ENCODE results near the gene ZNF296.
"Not testable (repeated sequence)": the region's sequence is repeated elsewhere in the genome, so short reads cannot be mapped to it uniquely, and the experiment has no call there.

ZNF296 gene

GRCh38 chr19:45076029-45076850 is at the start of gene ZNF296:
Gene ZNF296, minus strand, starts transcription at chr19:45076478. Its CDS starts 105 bp downstream, at chr19:45076373.
- Mint-ChIP-seq H3K27ac (peak within 1 kb of the TSS; percentile 82), H3K4me1 (ENCODE audit: low read depth) (peaks cover 42% of the 10 kb centered on the region), H3K27me3 (no peaks in the 10 kb centered on the region), H3K36me3 (ENCODE audit: low read depth) (peaks cover under 1% of the 10 kb centered on the region), H3K9me3 (no peaks in the 10 kb centered on the region), H3K4me3 (peak within 1 kb of the TSS; percentile 85)

GRCh38 chr19:45125360-45125759 is 49.1 kb upstream of the ZNF296 start:
- Mint-ChIP-seq H3K4me1 (ENCODE audit: low read depth) (peaks cover 28% of the 10 kb centered on the region), H3K4me3 (no peak overlapping the region), H3K27ac (no peak overlapping the region), H3K27me3 (no peaks in the 10 kb centered on the region), H3K36me3 (ENCODE audit: low read depth) (no peaks in the 10 kb centered on the region), H3K9me3 (no peaks in the 10 kb centered on the region)

- no peak overlapping the region for H3K4me3 Mint-ChIP-seq
- H3K27ac Mint-ChIP-seq: no peak overlapping the region
- no peaks in the 10 kb centered on the region for H3K9me3 Mint-ChIP-seq
- H3K36me3 Mint-ChIP-seq (ENCODE audit: low read depth): no peaks in the 10 kb centered on the region
- no peaks in the 10 kb centered on the region for H3K27me3 Mint-ChIP-seq
- H3K4me1 Mint-ChIP-seq (ENCODE audit: low read depth): peaks cover 38% of the 10 kb centered on the region
These were observed 47.7 kb upstream of the ZNF296 start for GRCh38 chr19:45124021-45124420.

- Mint-ChIP-seq H3K27ac (no peak overlapping the region), H3K4me1 (ENCODE audit: low read depth) (peaks cover 44% of the 10 kb centered on the region), H3K9me3 (no peaks in the 10 kb centered on the region), H3K4me3 (no peak overlapping the region), H3K36me3 (ENCODE audit: low read depth) (no peaks in the 10 kb centered on the region), H3K27me3 (no peaks in the 10 kb centered on the region)
These were observed 47.2 kb upstream of the ZNF296 start for GRCh38 chr19:45123440-45123850.

- Mint-ChIP-seq H3K9me3 (no peaks in the 10 kb centered on the region), H3K27me3 (no peaks in the 10 kb centered on the region), H3K36me3 (ENCODE audit: low read depth) (no peaks in the 10 kb centered on the region), H3K4me3 (no peak overlapping the region), H3K4me1 (ENCODE audit: low read depth) (peaks cover 50% of the 10 kb centered on the region), H3K27ac (no peak overlapping the region)
These were observed 46.6 kb upstream of the ZNF296 start for GRCh38 chr19:45122832-45123231.

- Mint-ChIP-seq H3K9me3 (no peaks in the 10 kb centered on the region), H3K36me3 (ENCODE audit: low read depth) (no peaks in the 10 kb centered on the region), H3K4me3 (peak overlapping the region; percentile 8), H3K27ac (peak overlapping the region; percentile 79), H3K27me3 (no peaks in the 10 kb centered on the region), H3K4me1 (ENCODE audit: low read depth) (peaks cover 58% of the 10 kb centered on the region)
These were observed 45.6 kb upstream of the ZNF296 start for GRCh38 chr19:45121827-45122345.

- no peak overlapping the region for H3K4me3 Mint-ChIP-seq
- H3K4me1 Mint-ChIP-seq (ENCODE audit: low read depth): peaks cover 73% of the 10 kb centered on the region
- H3K36me3 Mint-ChIP-seq (ENCODE audit: low read depth): no peaks in the 10 kb centered on the region
- no peaks in the 10 kb centered on the region for H3K9me3 Mint-ChIP-seq
- no peaks in the 10 kb centered on the region for H3K27me3 Mint-ChIP-seq
- no peak overlapping the region for H3K27ac Mint-ChIP-seq
These were observed 43.3 kb upstream of the ZNF296 start for GRCh38 chr19:45119582-45119981.

GRCh38 chr19:45118591-45119355 is 42.5 kb upstream of the ZNF296 start:
- Mint-ChIP-seq H3K4me3 (peak overlapping the region; percentile 30), H3K27ac (peak overlapping the region; percentile 16), H3K4me1 (ENCODE audit: low read depth) (peaks cover 76% of the 10 kb centered on the region)
- not testable (repeated sequence) for H3K36me3 Mint-ChIP-seq (ENCODE audit: low read depth); H3K27me3 Mint-ChIP-seq; H3K9me3 Mint-ChIP-seq

- H3K4me3 Mint-ChIP-seq: peak overlapping the region; percentile 10
- no peaks in the 10 kb centered on the region for H3K36me3 Mint-ChIP-seq (ENCODE audit: low read depth)
- no peaks in the 10 kb centered on the region for H3K27me3 Mint-ChIP-seq
- no peak overlapping the region for H3K27ac Mint-ChIP-seq
- H3K4me1 Mint-ChIP-seq (ENCODE audit: low read depth): peaks cover 80% of the 10 kb centered on the region
- no peaks in the 10 kb centered on the region for H3K9me3 Mint-ChIP-seq
These were observed 41.8 kb upstream of the ZNF296 start for GRCh38 chr19:45118106-45118505.

GRCh38 chr19:45117671-45118070 is 41.4 kb upstream of the ZNF296 start:
- no peak overlapping the region for H3K27ac Mint-ChIP-seq
- peaks cover 80% of the 10 kb centered on the region for H3K4me1 Mint-ChIP-seq (ENCODE audit: low read depth)
- no peak overlapping the region for H3K4me3 Mint-ChIP-seq
- no peaks in the 10 kb centered on the region for H3K27me3 Mint-ChIP-seq
- H3K36me3 Mint-ChIP-seq (ENCODE audit: low read depth): no peaks in the 10 kb centered on the region
- H3K9me3 Mint-ChIP-seq: no peaks in the 10 kb centered on the region

GRCh38 chr19:45117167-45117594 is 40.9 kb upstream of the ZNF296 start:
- Mint-ChIP-seq H3K9me3 (no peaks in the 10 kb centered on the region), H3K4me3 (peak overlapping the region; percentile 26), H3K4me1 (ENCODE audit: low read depth) (peaks cover 79% of the 10 kb centered on the region), H3K27ac (peak overlapping the region; percentile 63), H3K36me3 (ENCODE audit: low read depth) (no peaks in the 10 kb centered on the region), H3K27me3 (no peaks in the 10 kb centered on the region)

- H3K4me1 Mint-ChIP-seq (ENCODE audit: low read depth): peaks cover 76% of the 10 kb centered on the region
- H3K4me3 Mint-ChIP-seq: no peak overlapping the region
These were observed 39.7 kb upstream of the ZNF296 start for GRCh38 chr19:45115809-45116615.

GRCh38 chr19:45114116-45114515 is 37.8 kb upstream of the ZNF296 start:
- H3K27me3 Mint-ChIP-seq: no peaks in the 10 kb centered on the region
- no peaks in the 10 kb centered on the region for H3K9me3 Mint-ChIP-seq
- H3K36me3 Mint-ChIP-seq (ENCODE audit: low read depth): no peaks in the 10 kb centered on the region
- no peak overlapping the region for H3K4me3 Mint-ChIP-seq
- peaks cover 74% of the 10 kb centered on the region for H3K4me1 Mint-ChIP-seq (ENCODE audit: low read depth)
- H3K27ac Mint-ChIP-seq: no peak overlapping the region

More at GRCh38 chr19:45115809-45116615, 39.7 kb upstream of the ZNF296 start:
- no peaks in the 10 kb centered on the region for H3K9me3 Mint-ChIP-seq
- no peaks in the 10 kb centered on the region for H3K27me3 Mint-ChIP-seq
- no peak overlapping the region for H3K27ac Mint-ChIP-seq
- H3K36me3 Mint-ChIP-seq (ENCODE audit: low read depth): no peaks in the 10 kb centered on the region

- no peak overlapping the region for H3K27ac Mint-ChIP-seq
- no peaks in the 10 kb centered on the region for H3K27me3 Mint-ChIP-seq
- H3K4me1 Mint-ChIP-seq (ENCODE audit: low read depth): peaks cover 69% of the 10 kb centered on the region
- no peak overlapping the region for H3K4me3 Mint-ChIP-seq
- no peaks in the 10 kb centered on the region for H3K36me3 Mint-ChIP-seq (ENCODE audit: low read depth)
- no peaks in the 10 kb centered on the region for H3K9me3 Mint-ChIP-seq
These were observed 37.4 kb upstream of the ZNF296 start for GRCh38 chr19:45113628-45114027.
